ENCODE results near the gene TPRG1L.

TPRG1L gene

DNA sequence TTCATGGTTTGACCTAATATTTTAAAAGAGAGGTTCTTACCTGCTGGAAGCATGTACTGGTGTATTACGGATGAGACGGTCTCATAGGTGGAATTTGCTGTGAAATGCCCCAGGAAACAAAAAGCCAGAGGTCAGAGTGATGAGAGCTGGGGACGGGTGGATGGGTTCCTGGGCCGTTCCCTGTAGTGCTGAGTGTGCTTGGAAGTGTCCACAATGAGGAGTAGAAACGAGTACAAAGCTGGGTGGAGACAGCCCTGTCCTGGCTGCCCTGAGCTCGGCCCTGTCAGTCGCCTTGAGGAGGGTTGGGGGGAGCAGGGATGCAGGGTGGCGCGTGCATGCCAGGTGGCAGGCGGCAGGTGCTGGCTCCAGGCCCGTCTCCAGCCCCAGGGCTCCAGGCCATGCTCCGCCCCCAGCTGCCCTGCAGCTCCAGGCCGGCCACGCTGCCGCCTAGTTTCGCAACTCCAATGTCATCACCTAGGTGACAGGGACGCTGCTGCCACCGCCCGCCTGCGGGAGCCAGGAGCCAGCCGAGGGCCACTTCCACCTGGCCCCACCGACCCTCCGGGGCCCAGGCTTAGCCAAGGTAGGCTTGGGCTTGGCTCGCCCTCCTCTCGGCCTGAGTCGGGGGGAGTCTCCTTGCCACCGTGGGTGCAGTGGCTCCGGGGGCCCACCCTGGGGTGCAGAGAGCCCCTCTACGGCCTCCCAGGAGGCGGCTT lies 43.9 kb downstream of the TPRG1L start:
- no peak for FAIRE-seq

DNA sequence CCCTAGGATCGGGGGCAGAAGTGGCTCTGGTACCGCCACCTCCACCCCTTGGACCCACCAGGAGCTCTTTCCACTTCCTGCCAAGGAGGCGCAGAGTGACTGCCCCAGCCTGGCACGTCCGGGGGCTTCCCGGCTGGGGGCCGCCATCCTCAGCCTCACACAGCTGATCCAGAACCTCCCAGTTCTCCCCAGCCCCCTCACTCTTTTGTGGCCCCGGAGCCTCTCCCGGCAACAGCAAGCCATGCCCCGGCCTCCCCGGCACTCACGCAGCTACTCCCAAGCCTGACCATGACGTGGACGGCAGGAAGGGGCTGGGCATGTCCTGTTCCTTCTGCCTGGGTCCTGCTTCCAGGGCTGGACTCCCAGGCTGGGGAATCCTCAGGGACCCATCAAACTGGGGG lies 44.6 kb downstream of the TPRG1L start:
- no peak for FAIRE-seq

DNA sequence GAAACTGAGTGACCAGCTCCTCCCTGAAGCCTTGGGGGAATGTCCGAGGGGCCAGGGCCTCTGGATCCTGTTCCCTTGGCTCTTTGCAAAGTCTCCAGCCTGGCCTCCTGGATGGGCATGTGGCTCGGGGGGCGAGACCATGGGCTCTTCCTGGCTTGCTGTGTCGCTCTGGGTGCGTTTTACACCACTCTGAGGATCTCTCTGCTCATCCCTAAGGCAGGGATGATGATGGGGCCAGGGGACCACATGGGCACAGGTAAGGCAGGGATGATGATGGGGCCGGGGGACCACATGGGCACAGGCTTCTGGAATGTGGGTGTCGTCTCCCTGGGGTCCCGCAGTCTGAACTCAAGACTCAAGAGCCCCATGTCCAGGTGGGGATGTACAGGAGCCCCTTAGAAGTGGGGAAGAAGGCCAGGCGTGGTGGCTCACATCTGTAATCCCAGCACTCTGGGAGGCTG lies 45.2 kb downstream of the TPRG1L start:
- FAIRE-seq = no peak

DNA sequence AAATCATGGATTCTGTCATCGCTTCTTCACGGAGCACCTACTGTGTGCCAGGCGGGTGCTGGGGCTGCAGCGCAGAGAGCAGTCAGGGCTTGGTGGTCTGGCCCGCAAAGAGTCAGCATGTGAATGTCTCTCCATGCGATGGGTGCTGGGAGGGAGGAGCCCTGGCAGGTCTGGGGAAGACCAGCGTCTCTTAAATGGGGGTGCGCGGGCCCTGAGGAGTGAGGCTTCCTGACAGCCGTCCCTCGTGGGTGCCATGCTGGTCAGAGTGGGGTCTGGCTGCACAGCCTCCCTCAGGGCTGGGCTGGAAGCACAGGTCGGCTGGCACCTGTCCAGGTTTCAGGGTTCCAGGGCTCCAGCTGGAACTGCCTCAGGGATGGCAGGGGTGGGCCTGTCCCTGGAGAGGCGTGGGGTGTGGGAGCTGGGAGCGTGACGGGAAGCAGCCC lies 46.0 kb downstream of the TPRG1L start:
- no peak for FAIRE-seq

DNA sequence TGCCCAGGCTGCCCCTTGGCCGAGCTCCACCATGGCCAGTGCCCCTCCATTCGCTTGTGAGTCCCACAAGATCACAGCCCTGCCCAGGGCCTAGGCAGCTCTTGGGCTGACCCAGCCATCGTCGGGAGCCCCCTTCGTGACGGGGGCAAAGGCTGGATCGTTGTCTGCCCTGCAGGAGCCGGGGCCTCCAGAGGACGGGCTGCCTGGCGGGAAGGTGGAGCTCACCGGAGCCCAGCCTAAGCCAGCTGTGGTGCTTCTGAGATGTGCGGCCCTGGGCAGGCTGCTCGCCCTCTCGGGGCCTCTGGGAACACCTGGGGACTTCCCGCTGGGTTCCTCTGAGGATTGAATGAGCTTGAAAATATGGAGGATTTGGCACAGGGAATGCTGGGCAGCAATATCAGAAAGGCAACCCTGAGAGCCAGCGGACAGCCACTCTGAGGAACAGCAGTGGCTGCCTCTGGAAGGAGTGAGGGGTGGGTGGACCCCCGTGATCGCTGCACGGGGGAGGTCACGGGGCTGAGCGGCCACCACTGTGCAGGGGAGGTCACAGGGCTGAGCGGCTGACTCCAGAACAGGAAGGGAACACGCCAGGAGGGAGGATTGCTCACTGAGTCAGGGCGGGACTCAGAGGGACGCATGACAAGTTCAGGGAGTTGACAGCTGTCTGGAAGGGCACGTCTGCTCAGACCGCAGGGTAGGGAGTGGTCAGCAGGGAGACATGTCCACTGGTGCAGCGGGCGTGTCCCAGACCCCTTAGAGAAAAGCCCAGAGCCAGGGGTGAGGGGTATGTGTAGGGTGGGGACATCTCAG lies 46.8 kb downstream of the TPRG1L start:
- no peak for FAIRE-seq

DNA sequence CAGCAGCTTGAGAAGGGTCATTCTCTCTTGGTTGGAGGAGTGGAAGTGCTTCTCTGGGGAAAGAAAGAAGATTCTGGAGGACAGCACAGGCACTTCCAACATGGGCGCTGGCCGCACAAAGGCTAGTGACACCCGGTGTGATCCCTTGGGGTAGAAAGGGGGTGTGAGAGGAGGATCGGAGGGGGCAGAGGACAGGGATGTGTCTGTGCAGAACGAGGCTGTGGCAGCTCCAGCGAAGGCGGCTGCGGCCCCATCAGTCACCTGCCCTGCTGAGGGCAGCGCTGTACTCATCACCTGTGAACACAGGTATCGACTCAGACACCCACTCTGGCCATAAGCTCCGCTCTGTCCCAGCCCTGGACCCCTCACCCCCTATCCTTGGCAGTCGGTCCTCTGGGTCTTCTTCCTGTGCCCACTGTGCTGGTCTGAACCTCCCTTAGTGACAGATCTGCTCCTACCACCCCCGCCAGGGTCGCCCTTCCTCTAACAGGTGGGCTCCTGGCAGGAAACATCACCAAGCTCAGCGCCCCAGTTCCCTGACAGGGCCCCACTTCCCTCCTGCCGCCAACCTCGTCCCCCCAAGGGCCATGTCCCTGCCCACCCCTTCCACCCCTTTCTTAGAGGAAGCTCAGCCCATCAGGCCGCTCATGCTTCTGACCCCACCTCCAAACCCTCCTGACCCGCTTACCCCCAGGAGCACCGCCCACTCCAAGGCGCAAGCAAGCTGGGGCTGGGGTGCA lies 47.6 kb downstream of the TPRG1L start:
- no peak for FAIRE-seq

DNA sequence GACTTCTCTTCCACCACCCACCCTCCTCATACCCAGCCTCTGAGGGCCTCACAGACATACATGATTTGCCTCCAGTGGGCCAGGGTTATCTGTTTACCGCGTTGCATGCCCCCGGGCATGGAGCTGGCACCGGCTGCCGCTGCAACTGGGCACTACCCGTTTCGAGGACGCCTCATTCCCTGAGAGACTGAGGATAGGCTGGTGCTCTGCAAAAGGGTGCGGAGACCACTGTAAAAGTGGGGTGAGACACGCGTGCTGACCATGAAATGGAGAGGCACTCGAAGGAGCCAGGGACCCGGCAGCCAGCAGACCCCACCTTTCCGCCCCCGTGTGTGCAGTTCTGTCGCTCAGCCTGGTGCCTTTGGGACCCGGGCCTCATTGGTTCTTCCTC lies 48.2 kb downstream of the TPRG1L start:
- FAIRE-seq = no peak

DNA sequence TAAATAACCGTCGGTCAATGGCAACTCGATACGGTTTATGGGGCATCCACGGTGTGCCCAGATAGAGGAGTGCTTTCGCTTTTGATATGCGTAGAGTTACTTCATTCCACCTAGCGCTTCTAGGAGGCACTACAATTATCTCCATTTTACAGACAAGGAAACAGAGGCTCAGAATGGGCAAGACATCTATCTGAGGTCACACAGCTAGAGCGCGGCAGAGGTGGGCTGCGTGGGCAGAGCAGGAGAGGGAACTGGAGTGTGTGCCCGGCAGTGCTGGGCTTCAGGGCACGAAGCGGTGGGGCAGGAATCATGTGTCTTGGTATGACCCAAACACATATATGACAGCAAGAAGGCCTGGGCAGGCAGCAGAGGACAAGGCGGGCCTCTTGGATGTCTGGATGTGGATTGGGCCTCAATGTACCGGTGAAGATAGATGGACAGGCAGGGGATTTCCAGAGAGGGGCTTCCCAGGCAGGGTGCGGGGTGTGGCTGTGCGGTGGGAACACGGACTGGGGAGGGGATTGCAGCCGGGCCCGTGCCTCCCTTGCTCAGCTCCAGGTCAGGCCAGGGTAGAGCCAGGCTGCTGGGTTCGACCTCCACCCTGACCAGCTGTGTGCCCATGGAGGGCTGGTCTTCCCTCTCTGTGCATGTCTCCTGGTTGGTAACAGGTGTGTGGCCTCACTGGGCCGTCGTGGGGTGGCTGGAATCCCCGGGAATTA lies 48.7 kb downstream of the TPRG1L start:
- FAIRE-seq = no peak

DNA sequence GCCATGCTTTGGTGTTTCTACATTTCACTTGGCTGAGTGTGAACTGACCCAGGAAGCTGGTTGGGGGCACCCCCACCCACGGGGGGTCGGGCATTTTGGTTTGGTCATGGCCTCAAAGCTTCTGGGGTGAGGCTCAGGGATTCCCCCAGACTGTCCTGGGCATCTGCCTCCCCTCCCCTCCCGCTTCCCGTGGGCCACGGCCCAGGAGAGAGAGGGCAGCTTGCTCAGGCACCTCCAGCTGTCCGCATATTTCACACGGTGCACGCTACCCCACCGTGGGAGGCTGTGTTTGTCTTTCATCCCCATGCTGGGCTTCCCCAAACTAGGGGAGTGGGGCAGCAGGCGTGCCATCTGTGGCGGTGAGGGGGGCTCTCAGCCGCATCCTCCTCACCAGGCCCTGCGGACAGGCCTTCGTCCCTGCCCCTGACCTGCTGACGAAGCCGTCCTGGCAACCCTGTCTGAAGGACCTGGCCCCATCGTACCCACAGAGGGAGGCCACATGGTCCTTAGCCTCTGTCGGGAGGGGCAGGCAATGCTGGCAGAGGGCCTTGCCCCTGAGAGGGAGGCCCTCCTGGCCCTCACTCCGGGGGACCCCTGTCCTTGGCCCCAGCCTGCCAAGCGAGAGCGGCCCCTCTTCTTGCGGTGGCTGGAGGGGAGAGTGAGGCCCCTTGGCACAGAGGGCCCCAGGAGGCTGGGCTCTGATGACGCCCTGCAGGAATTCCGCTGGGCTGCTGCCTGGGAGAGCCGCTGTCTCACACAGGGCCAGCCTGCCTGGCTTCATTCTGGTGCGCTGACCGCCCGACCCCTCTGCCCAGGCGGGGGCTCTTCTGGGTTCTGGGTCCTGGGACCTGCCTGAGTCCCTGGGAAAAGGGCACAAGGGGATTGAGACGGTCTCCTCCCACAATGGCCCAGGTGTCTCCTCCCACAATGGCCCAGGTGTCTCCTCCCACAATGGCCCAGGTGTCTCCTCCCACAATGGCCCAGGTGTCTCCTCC lies 49.6 kb downstream of the TPRG1L start:
- no peak for FAIRE-seq

DNA sequence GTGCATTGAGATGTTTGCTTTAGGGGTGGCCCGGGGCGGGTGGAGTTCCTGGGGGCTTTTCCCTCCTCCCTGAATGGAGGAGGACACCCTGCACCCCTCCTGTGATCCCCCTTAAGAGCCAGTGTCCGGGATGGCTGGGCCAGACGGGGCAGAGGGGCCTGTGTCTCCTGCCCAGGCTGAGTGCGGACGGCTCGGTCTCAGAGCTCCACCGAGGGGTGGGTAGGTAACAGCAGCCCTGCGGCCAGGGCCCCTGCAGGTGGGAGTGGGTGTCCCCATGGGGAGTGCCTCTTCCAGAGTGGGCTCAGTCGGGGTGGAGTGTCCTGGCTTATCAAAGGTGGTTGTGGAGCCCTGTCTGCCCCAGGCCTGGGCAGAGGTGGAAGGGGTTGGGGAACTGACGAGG lies 50.6 kb downstream of the TPRG1L start:
- no peak for FAIRE-seq

DNA sequence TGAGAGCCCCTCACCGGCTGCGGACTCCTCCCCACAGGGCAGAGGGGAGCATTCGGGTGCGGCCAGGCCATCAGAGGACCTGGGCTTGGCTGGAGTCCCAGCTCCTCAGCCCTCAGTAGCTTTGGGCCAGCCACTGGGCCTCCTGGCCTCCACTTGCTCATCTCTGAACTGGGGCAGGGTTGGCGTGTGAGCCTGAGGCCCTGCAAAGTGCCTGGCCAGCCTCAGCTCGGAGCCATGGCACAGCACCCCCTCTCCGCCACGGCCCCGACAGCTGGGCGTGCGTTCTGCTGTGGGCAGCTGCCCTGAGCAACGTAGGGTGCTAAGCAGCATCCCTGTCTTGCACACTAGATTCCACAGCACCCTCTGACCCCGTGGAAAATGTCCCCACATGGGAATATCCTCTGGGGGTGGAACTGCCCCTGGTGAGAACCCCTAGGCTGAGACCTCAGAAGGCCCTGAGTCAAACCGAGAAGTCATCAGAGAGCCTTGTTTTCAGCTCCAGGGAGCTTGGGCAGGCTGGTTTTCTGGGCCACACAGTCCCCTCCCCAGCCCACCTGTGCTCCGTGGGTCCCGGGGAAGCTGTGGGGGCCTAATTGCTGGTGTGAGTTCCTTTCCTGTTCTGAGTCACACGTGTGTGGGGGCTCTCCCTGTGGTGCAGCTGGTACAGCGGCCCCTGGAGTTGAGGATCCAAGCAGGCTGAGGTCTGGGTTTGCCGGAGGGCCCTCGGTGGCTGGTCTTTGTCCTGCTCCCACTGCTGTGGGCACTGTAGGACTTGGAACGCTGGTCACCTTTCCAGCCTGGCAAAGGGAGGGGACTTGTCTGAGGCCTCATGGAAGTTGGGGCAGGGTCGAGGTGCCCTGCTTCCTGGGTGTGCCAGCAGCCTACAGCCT lies 52.0 kb downstream of the TPRG1L start:
- FAIRE-seq = no peak

DNA sequence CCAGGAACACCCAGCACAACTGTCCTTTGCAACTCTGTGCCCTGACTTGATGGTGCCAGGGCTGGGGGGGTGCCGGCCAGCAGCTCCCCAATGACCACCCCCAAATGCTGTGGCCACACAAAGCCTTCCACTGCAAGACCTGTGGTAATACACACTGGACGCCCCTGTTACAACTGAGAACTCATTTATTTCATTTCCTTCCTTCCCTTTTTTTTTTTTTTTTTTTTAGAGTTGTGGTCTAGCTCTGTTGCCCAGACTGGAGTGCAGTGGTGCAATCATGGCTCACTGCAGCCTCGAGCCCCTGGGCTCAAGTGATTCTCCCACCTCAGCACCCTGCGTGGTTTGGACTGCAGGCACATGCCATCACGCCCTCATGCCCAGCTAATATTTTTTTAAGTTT lies 52.7 kb downstream of the TPRG1L start:
- FAIRE-seq = no peak

DNA sequence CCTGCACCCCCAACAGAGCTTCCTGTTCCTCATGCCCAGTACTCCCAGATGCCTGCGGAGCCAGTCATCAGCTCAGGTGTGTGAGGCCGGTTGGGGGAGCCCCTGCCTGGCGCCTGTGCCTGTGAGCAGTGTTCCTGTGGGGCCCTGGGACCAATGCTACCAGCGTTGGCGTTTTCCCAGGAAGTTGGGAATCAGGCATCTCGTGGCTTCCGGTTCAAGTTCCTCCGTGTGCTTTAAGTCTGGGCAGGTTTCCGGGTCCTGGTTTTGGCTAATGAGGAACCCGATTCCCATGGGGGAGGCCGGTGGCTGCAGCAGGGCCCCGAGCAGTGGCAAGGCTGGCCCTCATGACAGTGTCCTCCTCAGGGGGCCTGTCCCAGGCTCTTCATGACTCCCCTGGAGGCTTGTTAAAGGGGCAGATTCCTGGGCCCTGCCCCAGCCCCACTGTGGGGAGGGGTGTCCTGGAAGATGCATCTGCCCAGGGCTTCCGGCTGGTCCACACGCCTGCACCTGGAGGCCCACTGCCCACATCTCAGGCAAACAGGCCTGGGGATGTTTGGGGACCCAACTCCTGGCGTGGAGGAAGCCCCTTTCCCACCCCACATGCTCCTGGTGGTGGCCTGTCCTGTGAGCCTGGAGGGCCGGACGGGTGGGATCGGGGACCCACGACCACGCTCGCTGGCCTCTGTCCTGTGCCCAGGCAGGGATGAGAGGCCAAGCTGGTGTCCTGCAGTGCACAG lies 53.7 kb downstream of the TPRG1L start:
- FAIRE-seq = no peak

DNA sequence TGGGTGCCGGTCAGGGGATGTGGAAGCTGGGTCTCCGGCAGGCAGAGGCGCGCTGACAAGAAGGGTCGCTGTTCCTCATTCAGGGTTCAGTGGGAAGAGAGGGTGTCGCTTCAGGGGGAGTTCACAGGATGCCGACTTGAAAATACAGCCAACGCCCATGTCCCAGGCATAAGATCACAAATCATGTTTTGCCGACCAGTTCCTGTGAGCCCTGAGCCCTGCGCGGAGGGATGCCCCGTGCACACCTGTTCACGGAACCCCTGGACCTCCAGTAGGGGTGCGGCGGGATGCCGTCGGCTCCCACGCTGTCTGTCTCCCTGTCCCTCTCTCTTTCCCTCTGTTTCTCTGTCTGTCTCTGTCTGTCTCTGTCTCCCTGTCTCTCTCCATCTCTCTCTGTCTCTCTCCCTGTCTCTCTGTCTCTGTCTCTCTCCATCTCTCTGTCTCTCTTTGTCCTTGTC lies 54.3 kb downstream of the TPRG1L start:
- FAIRE-seq = no peak

All from G401.6 (cell line).